HUES48 (cell line): ENCODE data around the gene COQ4.
A peak's percentile ranks its signal among the peaks of the same experiment; 100 is the strongest.

Experiments
- H3K27ac ChIP-seq: one replicate; pipeline ENCODE4 v1.7.0; 2013; ENCODE audit warnings: low read depth, low read length, inconsistent platforms
- H3K27me3 ChIP-seq: 2 replicates; pipeline ENCODE4 v1.6.1; 2013; ENCODE audit warnings: mild to moderate bottlenecking, low read length; ENCODE audit not compliant: control insufficient read depth, insufficient read depth
- H3K36me3 ChIP-seq: 2 replicates; pipeline ENCODE4 v1.6.1; 2013; ENCODE audit warnings: low read length; ENCODE audit not compliant: control insufficient read depth, insufficient read depth
- H3K4me1 ChIP-seq: 2 replicates; pipeline ENCODE4 v1.6.1; 2013; ENCODE audit warnings: mild to moderate bottlenecking, low read length; ENCODE audit not compliant: control insufficient read depth, insufficient read depth
- H3K4me3 ChIP-seq: 2 replicates; pipeline ENCODE4 v1.5.1; 2013; ENCODE audit warnings: mild to moderate bottlenecking, low read depth, low read length
- H3K9ac ChIP-seq: 2 replicates; pipeline ENCODE4 v1.6.1; 2013; ENCODE audit warnings: mild to moderate bottlenecking, low read depth, low read length, moderate library complexity
- H3K9me3 ChIP-seq: 2 replicates; pipeline ENCODE4 v1.6.1; 2013; ENCODE audit warnings: low read length; ENCODE audit not compliant: control insufficient read depth, insufficient read depth

COQ4 gene

DNA sequence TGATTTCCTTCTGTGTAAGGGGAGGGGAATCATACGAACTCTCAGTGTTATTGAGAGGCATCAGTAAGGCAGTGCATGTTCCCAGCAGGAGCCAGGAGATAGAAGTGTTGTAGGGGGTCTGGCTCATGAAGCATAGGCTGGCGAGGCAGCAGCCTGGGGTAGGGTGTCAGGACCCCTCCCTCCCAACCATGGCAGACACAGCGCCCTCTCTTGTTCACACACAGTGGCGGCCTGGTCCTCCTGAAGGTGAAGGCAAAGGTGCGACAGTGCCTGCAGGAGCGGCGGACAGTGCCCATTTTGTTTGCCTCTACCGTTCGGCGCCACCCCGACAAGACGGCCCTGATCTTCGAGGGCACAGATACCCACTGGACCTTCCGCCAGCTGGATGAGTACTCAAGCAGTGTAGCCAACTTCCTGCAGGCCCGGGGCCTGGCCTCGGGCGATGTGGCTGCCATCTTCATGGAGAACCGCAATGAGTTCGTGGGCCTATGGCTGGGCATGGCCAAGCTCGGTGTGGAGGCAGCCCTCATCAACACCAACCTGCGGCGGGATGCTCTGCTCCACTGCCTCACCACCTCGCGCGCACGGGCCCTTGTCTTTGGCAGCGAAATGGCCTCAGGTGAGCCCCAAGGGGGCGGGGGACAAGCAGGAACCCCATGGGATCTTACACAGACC lies 22.4 kb downstream of the COQ4 start:
- Histone ChIP-seq H3K9ac (no peak overlapping the region), H3K27me3 (no peaks in the 10 kb centered on the region), H3K9me3 (no peaks in the 10 kb centered on the region), H3K27ac (no peak overlapping the region), H3K36me3 (peaks cover 44% of the 10 kb centered on the region), H3K4me1 (peaks cover 4% of the 10 kb centered on the region; the same call in 1 of the 2 replicates), H3K4me3 (no peak overlapping the region)

DNA sequence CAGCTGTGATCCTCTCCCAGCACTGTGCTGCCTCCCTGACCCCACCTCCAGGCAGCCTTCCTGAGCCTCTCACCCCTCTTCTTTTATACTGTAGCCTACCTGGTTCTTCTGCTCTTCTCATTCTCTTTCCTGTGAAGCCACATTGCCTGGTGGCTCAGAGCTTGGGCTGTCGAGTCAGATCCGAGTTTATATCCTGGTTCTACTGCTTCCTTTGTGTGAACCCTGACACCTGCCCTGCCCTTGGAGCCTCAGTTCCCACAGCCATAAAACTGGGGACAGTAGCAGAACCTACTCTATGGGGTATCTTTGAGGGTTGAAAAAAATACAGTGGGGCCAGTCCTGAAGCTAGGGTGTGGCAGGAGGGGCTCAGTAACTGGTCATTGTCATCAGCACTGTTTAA lies 26.5 kb downstream of the COQ4 start:
- Histone ChIP-seq H3K9me3 (no peaks in the 10 kb centered on the region), H3K27me3 (no peaks in the 10 kb centered on the region), H3K9ac (no peak overlapping the region), H3K36me3 (peaks cover 48% of the 10 kb centered on the region), H3K27ac (no peak overlapping the region), H3K4me1 (no peaks in the 10 kb centered on the region), H3K4me3 (no peak overlapping the region)

DNA sequence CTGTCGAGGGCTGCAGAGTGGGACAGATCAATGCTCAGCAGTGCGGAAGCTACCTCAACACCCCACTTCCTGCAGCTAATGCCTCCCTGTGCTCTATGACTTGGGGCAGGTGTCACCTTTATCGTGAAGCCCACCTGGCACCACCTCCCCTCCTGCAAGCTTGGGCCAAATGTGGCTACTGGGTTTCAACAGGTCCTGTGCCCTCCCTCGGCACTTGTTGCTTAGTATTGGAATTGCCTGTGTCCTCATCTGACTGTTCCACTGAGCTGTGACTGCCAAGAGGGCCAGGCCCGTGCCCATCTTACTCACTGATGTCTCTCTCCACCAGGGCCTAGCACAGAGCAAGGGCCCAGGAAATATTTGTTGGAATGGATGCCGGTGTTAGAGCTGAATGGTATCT lies 27.1 kb downstream of the COQ4 start:
- Histone ChIP-seq H3K27ac (no peak overlapping the region), H3K4me1 (no peaks in the 10 kb centered on the region), H3K9ac (no peak overlapping the region), H3K36me3 (peaks cover 42% of the 10 kb centered on the region), H3K27me3 (no peaks in the 10 kb centered on the region), H3K4me3 (no peak overlapping the region), H3K9me3 (no peaks in the 10 kb centered on the region)

DNA sequence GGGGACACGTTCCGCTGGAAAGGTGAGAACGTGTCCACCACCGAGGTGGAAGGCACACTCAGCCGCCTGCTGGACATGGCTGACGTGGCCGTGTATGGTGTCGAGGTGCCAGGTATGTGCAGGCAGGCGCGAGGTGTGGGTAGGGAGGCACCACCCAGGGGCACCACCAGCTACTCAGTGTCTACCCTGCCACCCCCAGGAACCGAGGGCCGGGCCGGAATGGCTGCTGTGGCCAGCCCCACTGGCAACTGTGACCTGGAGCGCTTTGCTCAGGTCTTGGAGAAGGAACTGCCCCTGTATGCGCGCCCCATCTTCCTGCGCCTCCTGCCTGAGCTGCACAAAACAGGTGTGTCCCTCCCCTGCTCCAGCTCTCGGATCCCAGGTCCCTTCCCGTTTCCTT lies 32.8 kb downstream of the COQ4 start:
- Histone ChIP-seq H3K36me3 (peaks cover 26% of the 10 kb centered on the region), H3K9me3 (no peaks in the 10 kb centered on the region), H3K9ac (no peak overlapping the region), H3K4me3 (no peak overlapping the region), H3K27me3 (no peaks in the 10 kb centered on the region), H3K4me1 (no peaks in the 10 kb centered on the region), H3K27ac (no peak overlapping the region)

DNA sequence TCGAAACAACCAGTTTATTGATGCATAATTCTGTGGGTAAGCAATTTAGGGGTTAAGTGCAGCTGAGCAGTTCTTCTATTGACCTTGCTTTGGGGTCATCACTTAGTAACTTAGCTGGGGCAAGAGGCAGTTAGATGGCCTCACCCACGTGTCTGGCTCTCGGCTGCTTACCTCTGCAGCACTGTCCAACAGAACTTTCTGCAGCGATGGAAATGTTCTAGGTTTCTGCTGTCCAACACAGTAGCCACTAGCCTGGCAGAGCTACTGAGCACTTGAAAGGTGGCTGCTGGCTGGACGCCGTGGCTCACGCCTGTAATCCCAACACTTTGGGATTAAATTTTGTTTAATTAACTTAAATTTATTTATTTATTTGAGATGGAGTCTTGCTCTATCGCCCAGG lies 35.5 kb downstream of the COQ4 start:
- Histone ChIP-seq H3K9me3 (no peaks in the 10 kb centered on the region), H3K4me3 (no peak overlapping the region), H3K27ac (no peak overlapping the region), H3K27me3 (peaks cover 22% of the 10 kb centered on the region), H3K4me1 (peaks cover 3% of the 10 kb centered on the region; the same call in 1 of the 2 replicates), H3K36me3 (peaks cover 18% of the 10 kb centered on the region), H3K9ac (no peak overlapping the region)

DNA sequence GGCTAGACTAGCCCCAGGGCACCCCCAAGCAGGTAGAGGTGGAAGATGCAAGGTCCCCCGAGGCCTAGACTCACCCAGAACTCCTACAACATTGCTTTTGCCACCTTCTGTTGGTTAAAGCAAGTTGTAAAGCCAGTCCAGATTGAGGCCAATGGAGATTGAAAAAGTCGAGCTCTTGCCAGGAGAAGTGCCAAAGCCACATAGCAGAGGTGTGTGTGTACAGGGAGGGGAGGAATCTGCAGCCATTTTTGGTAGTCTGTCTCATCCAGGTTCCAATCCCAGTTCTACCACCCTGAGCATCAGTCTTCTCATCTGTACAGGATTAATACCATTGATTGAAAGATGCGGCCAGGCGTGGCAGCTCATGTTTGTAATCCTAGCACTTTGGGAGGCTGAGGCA lies 36.2 kb downstream of the COQ4 start:
- Histone ChIP-seq H3K9me3 (no peaks in the 10 kb centered on the region), H3K4me3 (no peak overlapping the region), H3K9ac (no peak overlapping the region), H3K4me1 (peaks cover 5% of the 10 kb centered on the region; the same call in 1 of the 2 replicates), H3K27me3 (peaks cover 30% of the 10 kb centered on the region), H3K27ac (no peak overlapping the region), H3K36me3 (peaks cover 15% of the 10 kb centered on the region)

DNA sequence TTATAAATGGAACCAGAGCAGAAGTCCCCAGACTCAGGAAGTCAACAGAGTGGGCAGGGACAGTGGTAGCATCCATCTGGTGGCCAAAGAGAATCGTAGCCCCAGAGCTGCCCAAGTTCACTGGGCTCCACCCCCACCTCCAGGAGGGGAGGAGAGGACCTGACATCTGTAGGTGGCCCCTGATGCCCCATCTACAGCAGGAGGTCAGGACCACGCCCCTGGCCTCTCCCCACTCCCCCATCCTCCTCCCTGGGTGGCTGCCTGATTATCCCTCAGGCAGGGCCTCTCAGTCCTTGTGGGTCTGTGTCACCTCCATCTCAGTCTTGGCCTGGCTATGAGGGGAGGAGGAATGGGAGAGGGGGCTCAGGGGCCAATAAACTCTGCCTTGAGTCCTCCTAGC lies 38.2 kb downstream of the COQ4 start:
- no peaks in the 10 kb centered on the region for H3K9me3 ChIP-seq
- H3K9ac ChIP-seq: no peak overlapping the region
- peaks cover 6% of the 10 kb centered on the region; the same call in 1 of the 2 replicates for H3K36me3 ChIP-seq
- H3K27me3 ChIP-seq: peaks cover 46% of the 10 kb centered on the region
- peaks cover 20% of the 10 kb centered on the region for H3K4me1 ChIP-seq
- no peak overlapping the region for H3K4me3 ChIP-seq
- no peak overlapping the region for H3K27ac ChIP-seq

DNA sequence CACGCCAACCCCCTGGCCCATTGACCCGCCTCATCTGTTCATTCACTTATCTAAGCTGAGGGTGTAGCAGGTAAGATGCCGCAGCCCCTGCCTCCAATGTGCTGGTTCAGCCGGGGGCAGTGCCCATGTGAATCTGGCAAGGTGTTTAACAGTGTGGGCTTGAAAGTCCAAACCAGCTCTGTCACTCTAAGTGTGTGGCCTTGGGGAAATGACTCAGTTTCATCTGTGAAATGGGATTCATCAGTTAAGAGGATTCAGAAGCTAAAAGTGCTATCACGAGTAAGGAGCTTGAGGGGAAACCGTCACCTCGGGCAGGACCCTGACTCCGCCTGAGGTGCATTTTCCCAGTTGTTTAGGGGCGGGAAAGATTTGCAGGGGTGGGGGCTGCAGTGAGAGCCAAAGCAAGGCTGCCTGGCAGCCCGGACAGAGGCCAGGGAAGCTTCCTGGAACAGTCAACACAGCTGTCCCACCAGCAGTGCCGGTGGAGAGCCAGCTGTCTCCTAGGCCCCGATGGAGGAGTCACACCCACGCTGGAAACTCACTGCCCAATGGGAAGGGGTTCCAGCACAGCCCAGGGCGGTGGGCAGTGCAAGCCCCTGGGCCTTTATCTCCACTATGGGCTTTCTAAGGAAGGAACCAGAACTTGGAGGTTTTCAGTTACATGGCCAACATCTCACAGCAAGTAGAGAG lies 38.8 kb downstream of the COQ4 start:
- peaks cover 51% of the 10 kb centered on the region for H3K27me3 ChIP-seq
- peaks cover 20% of the 10 kb centered on the region for H3K4me1 ChIP-seq
- H3K4me3 ChIP-seq: no peak overlapping the region
- H3K36me3 ChIP-seq: peaks cover 3% of the 10 kb centered on the region; the same call in 1 of the 2 replicates
- no peak overlapping the region for H3K27ac ChIP-seq
- no peaks in the 10 kb centered on the region for H3K9me3 ChIP-seq
- H3K9ac ChIP-seq: no peak overlapping the region

DNA sequence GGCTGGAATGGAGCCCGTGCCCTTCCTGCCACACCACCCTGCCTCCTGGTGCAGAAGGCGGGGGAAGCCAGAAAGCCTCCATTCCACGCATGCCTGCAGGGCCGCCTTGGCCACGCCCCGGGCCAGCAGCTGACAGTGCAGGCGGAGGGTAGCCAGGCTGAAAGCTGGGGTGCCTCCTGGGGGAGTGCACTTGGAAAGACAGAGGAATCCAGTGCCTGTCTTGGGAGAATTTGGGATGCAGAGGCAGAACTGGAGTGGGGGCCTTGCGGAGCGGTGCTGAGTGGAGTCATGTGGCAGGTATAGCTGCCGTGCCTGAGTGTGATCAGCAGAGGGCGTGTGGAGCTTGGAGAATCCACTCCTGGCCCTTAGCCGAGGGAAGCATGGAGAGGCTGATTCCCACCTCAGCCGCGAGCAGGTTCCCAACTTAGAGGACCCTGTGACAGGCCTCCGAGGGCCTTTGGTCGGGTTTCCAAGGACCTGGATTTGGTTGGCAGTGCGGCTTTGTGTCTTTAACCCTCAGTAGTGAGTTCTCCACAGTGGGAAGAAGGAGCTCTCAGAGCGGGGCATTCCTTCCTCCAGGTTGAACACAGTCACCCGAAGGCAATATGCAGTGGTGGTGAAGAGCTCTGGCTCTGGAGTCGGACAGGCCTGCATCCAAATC lies 39.5 kb downstream of the COQ4 start:
- Histone ChIP-seq H3K9me3 (no peaks in the 10 kb centered on the region), H3K4me3 (peak overlapping the region; percentile 42; the same call in 1 of the 2 replicates), H3K36me3 (peaks cover 3% of the 10 kb centered on the region; the same call in 1 of the 2 replicates), H3K4me1 (peaks cover 20% of the 10 kb centered on the region), H3K27ac (no peak overlapping the region), H3K9ac (no peak overlapping the region), H3K27me3 (peaks cover 58% of the 10 kb centered on the region)

DNA sequence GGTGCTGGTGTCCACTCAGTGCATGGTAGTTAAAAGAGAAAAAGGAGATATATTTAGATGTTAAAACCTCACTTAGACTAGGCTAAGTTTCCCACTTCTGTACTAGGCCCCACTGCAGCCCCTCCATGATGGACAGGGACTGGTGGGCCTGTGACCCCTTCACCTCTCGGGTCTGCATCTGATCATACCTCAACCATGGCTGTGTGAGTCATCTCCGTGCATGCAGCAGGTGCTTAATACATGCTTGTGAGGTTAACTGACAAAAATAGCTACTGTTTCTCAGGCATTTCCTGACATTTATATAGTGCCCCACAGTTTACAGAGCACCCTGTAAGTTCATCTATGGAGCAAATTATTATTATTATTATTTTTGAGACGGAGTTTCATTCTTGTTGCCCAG lies 40.1 kb downstream of the COQ4 start:
- Histone ChIP-seq H3K36me3 (peaks cover under 1% of the 10 kb centered on the region; the same call in 1 of the 2 replicates), H3K4me1 (peaks cover 20% of the 10 kb centered on the region), H3K9me3 (no peaks in the 10 kb centered on the region), H3K4me3 (no peak overlapping the region), H3K27me3 (peaks cover 64% of the 10 kb centered on the region), H3K27ac (no peak overlapping the region), H3K9ac (no peak overlapping the region)

DNA sequence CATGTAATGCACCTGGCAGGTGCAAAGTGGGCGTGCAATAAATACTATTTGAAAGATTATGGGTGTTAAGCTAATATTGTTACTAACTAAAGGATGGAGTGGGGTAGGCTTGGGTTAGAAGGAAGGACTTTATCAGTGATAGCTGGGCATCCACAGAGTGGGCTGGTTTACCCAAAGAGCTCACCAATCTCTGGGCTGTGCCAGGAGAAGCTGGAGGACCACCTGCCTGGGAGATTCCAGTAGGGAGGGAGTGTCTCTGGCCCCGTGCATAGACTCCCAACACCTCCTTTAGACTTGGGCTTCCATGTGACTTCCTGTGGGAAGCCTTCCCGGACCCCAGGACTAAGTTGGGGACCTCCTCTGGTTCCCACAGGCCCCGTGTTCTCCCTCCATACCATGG lies 42.9 kb downstream of the COQ4 start:
- H3K36me3 ChIP-seq: no peaks in the 10 kb centered on the region
- H3K27me3 ChIP-seq: peaks cover 77% of the 10 kb centered on the region
- peak overlapping the region; percentile 72 for H3K27ac ChIP-seq
- H3K9ac ChIP-seq: no peak overlapping the region
- peaks cover 20% of the 10 kb centered on the region for H3K4me1 ChIP-seq
- H3K4me3 ChIP-seq: peak overlapping the region; percentile 38
- H3K9me3 ChIP-seq: no peaks in the 10 kb centered on the region
